Breast epithelium (tissue), 4 donors: ENCODE results near the gene ARHGEF12. TPM values are rescaled to one million over a fixed set of nuclear protein-coding genes. Genes with fewer than 3 reads are reported as not detected.

Experiments
- DNase-seq, 2 donors: peaks; one replicate each; pipeline ENCODE4 v3.0.0-alpha.2; 2019; ENCODE audit warnings: low spot score in 2 of 2
- H3K27ac ChIP-seq, 2 donors: fragments of 200-600 bp; sonication (generic) in 1 of 2; one replicate each; pipeline ENCODE4 v1.5.1; 2016 to 2019; ENCODE audit warnings: mild to moderate bottlenecking in 1 of 2
- H3K27me3 ChIP-seq, 2 donors: fragments of 200-600 bp; sonication (generic) in 1 of 2; one replicate each; pipeline versions ENCODE4 v1.5.1 to v1.6.0; 2017 to 2019; ENCODE audit warnings: control low read depth in 1 of 2, mild to moderate bottlenecking in 1 of 2
- H3K36me3 ChIP-seq: fragments of 200-600 bp; one replicate; pipeline ENCODE4 v1.5.1; 2019
- H3K4me1 ChIP-seq, 2 donors: fragments of 200-600 bp; sonication (generic); one replicate each; pipeline ENCODE4 v1.5.1; 2016 to 2019; ENCODE audit warnings: control low read depth in 1 of 2
- H3K4me3 ChIP-seq, 3 donors: fragments of 200-600 bp; sonication (generic); 1 replicate in 2 of 3; 2 replicates in 1 of 3; pipeline ENCODE4 v1.5.1; 2016 to 2019; ENCODE audit warnings: mild to moderate bottlenecking in 3 of 3, moderate library complexity in 2 of 3
- H3K9me3 ChIP-seq, 2 donors: fragments of 200-600 bp; sonication (generic) in 1 of 2; one replicate each; pipeline ENCODE4 v1.5.1; 2016 to 2019; ENCODE audit warnings: control low read depth in 1 of 2
- CTCF ChIP-seq, 3 donors: fragments of 450-650 bp; IDR thresholded peaks; one replicate each; pipeline ENCODE4 v1.5.1; 2016 to 2017; ENCODE audit warnings: antibody characterized with exemption in 3 of 3, mild to moderate bottlenecking in 3 of 3, moderate library complexity in 3 of 3
- POLR2A ChIP-seq: fragments of 450-650 bp; IDR thresholded peaks from one replicate; pipeline ENCODE4 v1.6.1; 2016; ENCODE audit warnings: antibody characterized with exemption, mild to moderate bottlenecking, moderate library complexity
- POLR2AphosphoS5 ChIP-seq, 3 donors: sonication (generic); formaldehyde crosslinking; IDR thresholded peaks; one replicate each; pipeline ENCODE4 v1.6.1; 2017; ENCODE audit warnings: antibody characterized with exemption in 3 of 3
- intact Hi-C: fragments of 100-400 bp; cut with DNase I; formaldehyde crosslinking; loops from one replicate; pipeline ENCODE4 v1.15.1; 2023; ENCODE audit warnings: low total_unique reads
- total RNA-seq, 3 donors: library from RNA; depleted of rRNA; stranded (reverse); fragments of >200 nt; gene quantifications; one replicate each; pipeline ENCODE4 v1.1.0, GENCODE V29; 2016

Gene ARHGEF12
- total RNA-seq, 3 donors from 2014 or later, result 83.4 to 192 (median 145) TPM

GRCh38 chr11:120303004-120303637 is 33.1 kb upstream of the ARHGEF12 start:
- peaks cover 0 to 17% of the 10 kb centered on the region in 2 donors for H3K4me1 ChIP-seq
- no peaks in the 10 kb centered on the region for H3K27me3 ChIP-seq
- intact Hi-C loops, result no loop called here
- peak overlapping the region; percentile 70 to 93 for H3K27ac ChIP-seq
- no peaks in the 10 kb centered on the region for H3K9me3 ChIP-seq
- no peaks in the 10 kb centered on the region for H3K36me3 ChIP-seq
- DNase-seq, result no peak
- TF ChIP-seq POLR2A (no peak), CTCF (IDR thresholded peaks at IDR 0.05) (peak; percentile 44 to 79 (median 64)), POLR2AphosphoS5 (IDR thresholded peaks at IDR 0.05) (no peak)
- H3K4me3 ChIP-seq, result no peak overlapping the region

- Histone ChIP-seq H3K9me3 (no peaks in the 10 kb centered on the region), H3K27ac (peak overlapping the region; percentile 70 to 93), H3K27me3 (no peaks in the 10 kb centered on the region), H3K4me3 (no peak overlapping the region), H3K36me3 (no peaks in the 10 kb centered on the region), H3K4me1 (peaks cover 0 to 17% of the 10 kb centered on the region in 2 donors)
- intact Hi-C loops, result no loop called here
- no peak for DNase-seq
- TF ChIP-seq POLR2AphosphoS5 (IDR thresholded peaks at IDR 0.05), result no peak
- TF ChIP-seq CTCF (IDR thresholded peaks at IDR 0.05), result no peak
- TF ChIP-seq POLR2A, result no peak
Measured at GRCh38 chr11:120304526-120304925, 31.7 kb upstream of the ARHGEF12 start.

GRCh38 chr11:120305286-120305685 is 30.9 kb upstream of the ARHGEF12 start:
- TF ChIP-seq POLR2A (no peak), POLR2AphosphoS5 (IDR thresholded peaks at IDR 0.05) (no peak)
- Histone ChIP-seq H3K4me1 (peaks cover 0 to 17% of the 10 kb centered on the region in 2 donors), H3K27ac (peak overlapping the region; percentile 68 to 93), H3K4me3 (no peak overlapping the region), H3K9me3 (no peaks in the 10 kb centered on the region), H3K27me3 (no peaks in the 10 kb centered on the region), H3K36me3 (no peaks in the 10 kb centered on the region)
- intact Hi-C loops, result no loop called here
- no peak for DNase-seq

GRCh38 chr11:120306519-120307242 is 29.5 kb upstream of the ARHGEF12 start:
- Histone ChIP-seq H3K4me3 (no peak overlapping the region), H3K4me1 (peaks cover 0 to 11% of the 10 kb centered on the region in 2 donors), H3K27ac (peak overlapping the region; percentile 3 to 93), H3K36me3 (no peaks in the 10 kb centered on the region), H3K27me3 (no peaks in the 10 kb centered on the region), H3K9me3 (no peaks in the 10 kb centered on the region)
- TF ChIP-seq POLR2AphosphoS5 (IDR thresholded peaks at IDR 0.05), result no peak
- no peak for TF ChIP-seq POLR2A
- TF ChIP-seq CTCF (IDR thresholded peaks at IDR 0.05), result no peak
- no peak for DNase-seq
- intact Hi-C loops, result no loop called here

- no peak for DNase-seq
- Histone ChIP-seq H3K4me1 (peaks cover 0 to 7% of the 10 kb centered on the region in 2 donors), H3K36me3 (no peaks in the 10 kb centered on the region), H3K27me3 (no peaks in the 10 kb centered on the region), H3K4me3 (no peak overlapping the region), H3K9me3 (no peaks in the 10 kb centered on the region), H3K27ac (no peak overlapping the region)
- intact Hi-C loops, result no loop called here
- TF ChIP-seq POLR2AphosphoS5 (IDR thresholded peaks at IDR 0.05) (no peak), POLR2A (no peak), CTCF (IDR thresholded peaks at IDR 0.05) (no peak)
Measured at GRCh38 chr11:120307476-120307875, 28.7 kb upstream of the ARHGEF12 start.
